Pancreas (tissue), 10 donors: Measurements from ENCODE around the gene ESRRB. TPM values are rescaled to one million over a fixed set of nuclear protein-coding genes. Genes with fewer than 3 reads are reported as not detected.

Source experiments
- ATAC-seq, 4 donors: fragments of 200-7000 bp; cut with Tn5 transposase; one replicate each; pipeline versions ENCODE4 v1.8.0 to v1.9.1; 2020; ENCODE audit warnings: mild to moderate bottlenecking in 4 of 4, moderate library complexity in 4 of 4
- DNase-seq, 6 donors: peaks; one replicate each; pipeline ENCODE4 v3.0.0-alpha.2; 2020
- FAIRE-seq: peaks from 2 replicates; lab custom pipeline; 2012; peaks lifted over from hg19 to GRCh38; lab: Jason Lieb, UNC
- H3K27ac ChIP-seq, 4 donors: fragments of 200-600 bp; sonication (generic); 1 replicate in 3 of 4; 2 replicates in 1 of 4; pipeline versions ENCODE4 v1.5.0 to v1.8.0; 2020
- H3K27me3 ChIP-seq, 4 donors: fragments of 200-600 bp; one replicate each; pipeline ENCODE4 v1.8.0; 2021
- H3K36me3 ChIP-seq, 3 donors: fragments of 200-600 bp; sonication (generic) in 1 of 3; one replicate each; pipeline versions ENCODE4 v1.5.0 to v1.8.0; 2020 to 2021
- H3K4me1 ChIP-seq, 3 donors: fragments of 200-600 bp; one replicate each; pipeline ENCODE4 v1.8.0; 2021
- H3K4me3 ChIP-seq, 4 donors: fragments of 200-600 bp; sonication (generic) in 2 of 4; one replicate each; pipeline versions ENCODE4 v1.5.0 to v1.8.0; 2020 to 2021
- H3K9me3 ChIP-seq, 4 donors: fragments of 200-600 bp; one replicate each; pipeline ENCODE4 v1.8.0; 2021
- WGBS, 2 donors: extraction: QIAGEN DNeasy Blood & Tissue Kit; methylation state at CpG; one replicate each; pipeline ENCODE4 v1.1.7; 2013; 5-methylcytosine and 5-hydroxymethylcytosine counted together
- intact Hi-C, 3 donors: fragments of 100-400 bp; cut with DNase I; formaldehyde crosslinking; loops; one replicate each; pipeline versions ENCODE4 v1.11.1 to v1.14.2; 2022
- polyA plus RNA-seq, 2 donors: library from polyadenylated mRNA; stranded (reverse); fragments of 200-250 nt; gene quantifications; one replicate each; pipeline ENCODE4 v1.2.3, GENCODE V29; 2013
- total RNA-seq, 6 donors: library from RNA; stranded (reverse); fragmentation: NEBNext Ultra II Directional in 4 of 6; extraction: Animal tissue kit (Norgen Biotek cat#: 25700) in 4 of 6; gene quantifications; one replicate each; pipeline versions ENCODE4 v1.2.1 to v1.2.4, GENCODE V29; 2021 to 2023
- TF ChIP-seq, protein P1 (sequence below), 4 donors: fragments of 200-600 bp; sonication (generic) in 3 of 4; IDR thresholded peaks; one replicate each; pipeline versions ENCODE4 v1.5.0 to v1.8.0; 2021; ENCODE audit warnings: antibody characterized with exemption in 4 of 4
- donor health status: healthy with polysubstance abuse.
- donor health status: DM: no; HTN: no; CAD: no; lungs with moderate emphysema.
- donor health status: DM: no; HTN: no; CAD: no.
- donor health status: control.
- donor health status: control.
- donor health status: Bipolar disorder and iron deficiency.
- donor health status: DM: yes; HTN: yes; CAD: no.
- donor health status: DM: no; HTN: no; CAD: no.
- donor health status: DM: no; HTN: no; CAD: no.
- donor health status: DM: yes; HTN: yes; CAD: no.

The ESRRB gene
- total and polyA plus RNA-seq, 8 donors, result 0.14 to 0.85 (median 0.50) TPM; not detected in 2

DNA sequence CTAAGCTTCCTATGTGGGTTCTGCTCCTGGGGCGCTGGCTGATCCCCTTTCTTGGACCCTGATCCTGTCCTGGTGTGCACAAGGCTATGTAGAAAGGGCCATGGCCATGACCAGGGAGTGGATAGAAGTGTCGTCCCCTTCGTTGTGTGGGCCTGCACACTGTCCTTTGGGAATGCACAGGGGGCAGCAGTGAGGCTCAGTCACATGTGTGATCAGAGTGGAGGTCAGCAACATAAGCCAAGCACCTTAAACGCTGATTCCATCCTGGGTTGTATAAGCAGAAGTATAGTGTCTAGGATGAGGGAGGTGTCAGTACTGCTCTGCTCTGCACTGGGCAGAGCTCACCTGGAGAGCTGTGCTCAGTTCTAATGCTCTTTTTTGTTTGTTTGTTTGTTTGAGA, 48.4 kb downstream of the ESRRB start:
- H3K27me3 ChIP-seq, result no peaks in the 10 kb centered on the region
- H3K4me1 ChIP-seq, result no peaks in the 10 kb centered on the region
- ATAC-seq, result no peak
- H3K4me3 ChIP-seq, result no peak overlapping the region
- no peaks in the 10 kb centered on the region for H3K36me3 ChIP-seq
- TF ChIP-seq, protein P1, sequence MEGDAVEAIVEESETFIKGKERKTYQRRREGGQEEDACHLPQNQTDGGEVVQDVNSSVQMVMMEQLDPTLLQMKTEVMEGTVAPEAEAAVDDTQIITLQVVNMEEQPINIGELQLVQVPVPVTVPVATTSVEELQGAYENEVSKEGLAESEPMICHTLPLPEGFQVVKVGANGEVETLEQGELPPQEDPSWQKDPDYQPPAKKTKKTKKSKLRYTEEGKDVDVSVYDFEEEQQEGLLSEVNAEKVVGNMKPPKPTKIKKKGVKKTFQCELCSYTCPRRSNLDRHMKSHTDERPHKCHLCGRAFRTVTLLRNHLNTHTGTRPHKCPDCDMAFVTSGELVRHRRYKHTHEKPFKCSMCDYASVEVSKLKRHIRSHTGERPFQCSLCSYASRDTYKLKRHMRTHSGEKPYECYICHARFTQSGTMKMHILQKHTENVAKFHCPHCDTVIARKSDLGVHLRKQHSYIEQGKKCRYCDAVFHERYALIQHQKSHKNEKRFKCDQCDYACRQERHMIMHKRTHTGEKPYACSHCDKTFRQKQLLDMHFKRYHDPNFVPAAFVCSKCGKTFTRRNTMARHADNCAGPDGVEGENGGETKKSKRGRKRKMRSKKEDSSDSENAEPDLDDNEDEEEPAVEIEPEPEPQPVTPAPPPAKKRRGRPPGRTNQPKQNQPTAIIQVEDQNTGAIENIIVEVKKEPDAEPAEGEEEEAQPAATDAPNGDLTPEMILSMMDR (IDR thresholded peaks at IDR 0.05), result no peak
- intact Hi-C loops, result no loop called here
- 84 to 89% methylated on average over 4 of the region's 4 CpGs for WGBS, 2 donors
- FAIRE-seq, result no peak
- DNase-seq, result no peak
- H3K9me3 ChIP-seq, result no peaks in the 10 kb centered on the region
- no peak overlapping the region for H3K27ac ChIP-seq

DNA sequence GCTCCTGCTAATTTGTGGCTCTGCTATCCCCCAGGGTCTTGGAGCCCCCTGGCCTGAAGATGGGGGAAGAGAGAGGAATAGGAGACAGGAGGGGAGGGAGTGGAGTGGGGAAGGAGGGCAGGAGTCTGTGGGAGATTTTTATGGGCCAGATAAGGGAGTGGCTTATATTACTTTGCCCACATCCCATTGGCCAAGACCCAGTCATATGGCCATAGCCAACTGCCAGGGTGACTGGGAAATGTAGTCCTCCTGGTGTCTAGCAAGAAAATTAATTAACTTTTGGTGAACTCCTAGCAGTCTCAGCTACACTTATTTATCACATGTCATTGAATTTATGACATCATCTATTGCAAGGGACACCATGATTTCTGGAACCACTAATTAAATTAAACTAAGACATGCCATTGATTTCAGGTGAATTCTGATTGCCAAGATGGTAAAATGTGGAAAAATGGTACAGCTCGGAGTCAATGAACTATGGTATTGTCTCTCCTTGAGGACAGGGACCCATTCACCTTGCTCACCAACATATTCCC, 50.3 kb downstream of the ESRRB start:
- Histone ChIP-seq H3K4me3 (no peak overlapping the region), H3K27ac (no peak overlapping the region), H3K36me3 (no peaks in the 10 kb centered on the region), H3K27me3 (no peaks in the 10 kb centered on the region), H3K4me1 (no peaks in the 10 kb centered on the region), H3K9me3 (no peaks in the 10 kb centered on the region)
- no peak for FAIRE-seq
- TF ChIP-seq, protein P1 (IDR thresholded peaks at IDR 0.05), result no peak
- intact Hi-C loops, result no loop called here
- DNase-seq, result no peak
- WGBS, 2 donors, result 88 to 100% methylated on average over 1 of the region's 1 CpG
- no peak for ATAC-seq

DNA sequence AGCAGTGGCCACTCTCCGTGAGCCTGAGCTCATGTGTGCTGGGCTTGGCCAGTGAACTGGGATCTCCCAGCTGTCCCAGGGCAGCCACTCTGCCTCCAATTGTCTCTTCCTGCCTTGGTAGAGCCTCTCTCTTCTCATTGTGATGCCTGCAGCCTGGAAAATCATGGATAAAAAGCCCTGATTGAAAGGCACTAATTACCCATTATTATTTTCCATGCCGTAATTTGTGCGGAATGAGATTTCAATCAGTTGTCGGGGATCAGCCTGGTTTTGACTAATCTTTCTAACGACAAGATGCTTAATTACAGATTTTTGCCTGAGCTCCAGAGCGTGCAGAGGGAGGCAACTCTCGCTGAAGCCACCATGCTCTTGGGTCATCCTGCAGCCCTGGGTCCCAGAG, 52.7 kb downstream of the ESRRB start:
- no peak for DNase-seq

DNA sequence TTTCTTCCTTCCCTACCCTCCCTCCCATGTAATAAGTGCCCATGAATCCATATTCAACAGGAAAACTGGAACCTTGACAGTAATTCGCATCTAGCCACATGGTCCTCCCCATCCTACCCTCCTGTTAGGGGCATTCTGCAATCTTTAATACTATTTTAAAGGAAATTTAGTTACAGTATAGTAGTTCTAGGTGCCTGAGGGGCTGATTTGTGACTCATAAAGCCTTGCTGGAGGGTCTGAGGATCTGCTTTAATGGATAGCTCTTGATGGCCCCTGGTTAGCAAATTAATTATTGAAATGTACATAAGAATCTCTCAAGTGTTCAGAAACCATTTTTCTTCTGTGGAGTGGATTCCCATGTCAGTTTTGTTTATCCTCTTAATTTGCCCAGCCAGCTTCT, 54.1 kb downstream of the ESRRB start:
- Histone ChIP-seq H3K36me3 (no peaks in the 10 kb centered on the region), H3K27ac (no peak overlapping the region), H3K27me3 (no peaks in the 10 kb centered on the region), H3K4me1 (no peaks in the 10 kb centered on the region), H3K4me3 (no peak overlapping the region), H3K9me3 (no peaks in the 10 kb centered on the region)
- FAIRE-seq (no peak), ATAC-seq (no peak), DNase-seq (no peak)
- intact Hi-C loops, result no loop called here
- WGBS, 2 donors, result 77 to 85% methylated on average over 1 of the region's 1 CpG
- TF ChIP-seq, protein P1 (IDR thresholded peaks at IDR 0.05), result no peak

More for the DNA sequence above, 52.7 kb downstream of the ESRRB start:
- no peak for ATAC-seq
- H3K36me3 ChIP-seq, result no peaks in the 10 kb centered on the region
- H3K4me3 ChIP-seq, result no peak overlapping the region
- no peak overlapping the region for H3K27ac ChIP-seq
- H3K27me3 ChIP-seq, result no peaks in the 10 kb centered on the region
- no peaks in the 10 kb centered on the region for H3K9me3 ChIP-seq
- 83 to 87% methylated on average over 7 of the region's 7 CpGs for WGBS, 2 donors
- TF ChIP-seq, protein P1 (IDR thresholded peaks at IDR 0.05), result no peak
- FAIRE-seq, result no peak
- intact Hi-C loops, result no loop called here
- H3K4me1 ChIP-seq, result no peaks in the 10 kb centered on the region

DNA sequence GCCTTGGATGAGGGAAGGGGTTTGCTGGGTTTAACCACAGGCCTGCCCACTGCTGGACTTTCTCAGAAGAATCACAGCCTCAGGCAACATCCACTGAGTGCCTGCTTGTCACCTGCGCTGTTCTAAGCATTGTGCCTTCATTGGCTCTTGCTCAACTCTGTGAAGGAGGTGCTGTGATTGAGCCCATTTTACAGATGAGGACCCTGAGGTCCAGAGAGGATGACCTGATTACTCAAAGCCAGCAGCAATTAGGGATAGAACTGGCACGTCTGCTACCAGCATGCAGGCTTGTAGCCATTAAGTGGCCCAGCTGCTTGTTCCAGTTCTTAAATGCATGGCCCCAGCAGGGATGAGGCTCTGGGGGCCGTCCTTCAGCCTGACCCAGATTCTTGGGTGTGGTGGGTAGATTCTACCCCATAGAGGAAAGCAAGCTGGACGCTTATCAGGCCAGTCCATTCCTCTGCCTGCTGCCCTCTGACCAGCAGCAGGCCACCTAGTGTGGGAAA, 54.6 kb downstream of the ESRRB start:
- no peaks in the 10 kb centered on the region for H3K9me3 ChIP-seq
- FAIRE-seq (no peak), ATAC-seq (no peak), DNase-seq (no peak)
- H3K27ac ChIP-seq, result no peak overlapping the region
- WGBS, 2 donors, result 81 to 96% methylated on average over 4 of the region's 4 CpGs
- no peaks in the 10 kb centered on the region for H3K27me3 ChIP-seq
- TF ChIP-seq, protein P1 (IDR thresholded peaks at IDR 0.05), result no peak
- intact Hi-C loops, result no loop called here
- H3K36me3 ChIP-seq, result no peaks in the 10 kb centered on the region
- no peaks in the 10 kb centered on the region for H3K4me1 ChIP-seq
- H3K4me3 ChIP-seq, result no peak overlapping the region
